GM12878 (cell line): ENCODE results near the gene PLB1. TPM values are rescaled to one million over a fixed set of nuclear protein-coding genes. Genes with fewer than 3 reads are reported as not detected.

Experiments
- ATAC-seq: fragments of 200-7000 bp; cut with Tn5 transposase; 3 replicates; pipeline ENCODE4 v1.9.1; 2020; ENCODE audit warnings: mild to moderate bottlenecking, moderate library complexity
- BruUV-seq: library from RNA; stranded (reverse); fragments of 400-500 nt; replicated peaks from 2 replicates; lab custom pipeline; 2021; lab: Mats Ljungman, UMichigan
- CTCF ChIA-PET: fragments of 300-600 bp; sonication (Branson Sonifier 250); formaldehyde crosslinking; extraction: SDS; loops from one replicate; lab custom pipeline; 2021; ENCODE audit warnings: inconsistent platforms; lab: Yijun Ruan, JAX
- POLR2A ChIA-PET: fragments of 350-600 bp; formaldehyde crosslinking; extraction: SDS; loops from one replicate; lab custom pipeline; 2021; ENCODE audit warnings: inconsistent platforms; lab: Charles Lee
- RAD21 ChIA-PET: fragments of 300-600 bp; sonication (Branson Sonifier 250); formaldehyde crosslinking; loops from one replicate; lab custom pipeline; 2023; ENCODE audit warnings: antibody characterized with exemption; ENCODE audit not compliant: unreplicated experiment; lab: Charles Lee
- SMC1A ChIA-PET: fragments of 300-600 bp; sonication (Branson Sonifier 250); formaldehyde crosslinking; loops from one replicate; lab custom pipeline; 2023; ENCODE audit not compliant: unreplicated experiment, uncharacterized antibody; lab: Charles Lee
- DNase-seq: peaks from one replicate; pipeline ENCODE4 v3.0.0-alpha.2; 2011; ENCODE audit warnings: low read depth, low spot score
- FAIRE-seq: peaks from 3 replicates; lab custom pipeline; 2011; peaks lifted over from hg19 to GRCh38; lab: Jason Lieb, UNC
- H2AFZ ChIP-seq: 2 replicates; pipeline ENCODE4 v1.6.0; 2011; ENCODE audit warnings: low read depth, low read length, control low read depth; ENCODE audit not compliant: control insufficient read depth
- H3K27ac ChIP-seq: 2 replicates; pipeline ENCODE4 v1.5.1; 2011; ENCODE audit warnings: control low read depth; ENCODE audit not compliant: control insufficient read depth, insufficient read depth
- H3K27me3 ChIP-seq, 2 experiments: replicated peaks in 1 of 2; 2 replicates each; pipeline versions ENCODE4 v1.6.0 to v1.6.1; 2011; ENCODE audit warnings: low read length in 1 of 2; ENCODE audit not compliant: control insufficient read depth in 2 of 2, insufficient read depth in 2 of 2
- H3K36me3 ChIP-seq, 2 experiments: 2 replicates each; pipeline ENCODE4 v1.5.1; 2011; ENCODE audit warnings: low read length in 1 of 2; ENCODE audit not compliant: control insufficient read depth in 2 of 2, insufficient read depth in 2 of 2
- H3K4me1 ChIP-seq: 2 replicates; pipeline ENCODE4 v1.6.1; 2011; ENCODE audit warnings: mild to moderate bottlenecking, low read length, moderate library complexity, mixed read lengths; ENCODE audit not compliant: control insufficient read depth, insufficient read depth
- H3K4me2 ChIP-seq: 2 replicates; pipeline ENCODE4 v1.6.0; 2011; ENCODE audit warnings: control low read depth; ENCODE audit not compliant: control insufficient read depth, insufficient read depth
- H3K4me3 ChIP-seq: fragments of 200-600 bp; sonication (generic); 2 replicates; pipeline ENCODE4 v1.5.1; 2016
- H3K79me2 ChIP-seq: 2 replicates; pipeline ENCODE4 v1.6.0; 2011; ENCODE audit warnings: low read length; ENCODE audit not compliant: control insufficient read depth, insufficient read depth
- H3K9ac ChIP-seq: 2 replicates; pipeline ENCODE4 v1.8.0; 2011; ENCODE audit warnings: low read length, control low read depth, mixed read lengths; ENCODE audit not compliant: control insufficient read depth, insufficient read depth
- H3K9me3 ChIP-seq: replicated peaks from 3 replicates; pipeline ENCODE4 v1.5.1; 2011; ENCODE audit warnings: mild to moderate bottlenecking, low read length; ENCODE audit not compliant: control insufficient read depth, insufficient read depth
- H4K20me1 ChIP-seq: 2 replicates; pipeline ENCODE4 v1.6.0; 2011; ENCODE audit not compliant: control insufficient read depth, insufficient read depth
- CBFB ChIP-seq: IDR thresholded peaks from 2 replicates; pipeline ENCODE4 v1.6.1; 2016; ENCODE audit warnings: antibody characterized with exemption, low read depth
- CHD1 ChIP-seq: IDR thresholded peaks from 2 replicates; pipeline ENCODE4 v1.6.1; 2012; ENCODE audit warnings: low read depth, low read length, improper control_type of control experiment
- ETV6 ChIP-seq, 2 experiments: fragments of 450-650 bp in 1 of 2; IDR thresholded peaks in 1 of 2; conservative IDR thresholded peaks in 1 of 2; 2 replicates each; pipeline ENCODE4 v1.6.1; 2014; ENCODE audit warnings: antibody characterized with exemption in 1 of 2, borderline replicate concordance in 1 of 2, low read depth in 1 of 2, mild to moderate bottlenecking in 1 of 2, moderate library complexity in 1 of 2
- GABPA ChIP-seq: IDR thresholded peaks from 2 replicates; pipeline ENCODE4 v1.6.1; 2014; ENCODE audit warnings: antibody characterized with exemption, low read depth, mild to moderate bottlenecking, inconsistent platforms
- GATAD2B ChIP-seq: fragments of 450-650 bp; conservative IDR thresholded peaks from 2 replicates; pipeline ENCODE4 v1.6.1; 2017; ENCODE audit warnings: low read depth, mild to moderate bottlenecking, moderate library complexity
- MLLT1 ChIP-seq: fragments of 450-650 bp; IDR thresholded peaks from 2 replicates; pipeline ENCODE4 v1.6.1; 2016; ENCODE audit warnings: mild to moderate bottlenecking
- MYB ChIP-seq: fragments of 150-350 bp; IDR thresholded peaks from 2 replicates; pipeline ENCODE4 v1.6.1; 2014; ENCODE audit warnings: mild to moderate bottlenecking, low read depth, low read length, borderline replicate concordance
- NR2F1 ChIP-seq: fragments of 450-650 bp; conservative IDR thresholded peaks from 2 replicates; pipeline ENCODE4 v1.6.1; 2017; ENCODE audit warnings: mild to moderate bottlenecking
- RB1 ChIP-seq: fragments of 450-650 bp; formaldehyde crosslinking; IDR thresholded peaks from 2 replicates; pipeline ENCODE4 v1.6.1; 2017; ENCODE audit warnings: mild to moderate bottlenecking, borderline replicate concordance
- RELA ChIP-seq: fragments of 450-650 bp; IDR thresholded peaks from 2 replicates; pipeline ENCODE4 v1.8.0; 2014; ENCODE audit warnings: borderline replicate concordance; ENCODE audit not compliant: partially characterized antibody
- SMAD1 ChIP-seq: fragments of 450-650 bp; IDR thresholded peaks from 2 replicates; pipeline ENCODE4 v1.6.1; 2018; ENCODE audit warnings: mild to moderate bottlenecking, low read depth; ENCODE audit not compliant: partially characterized antibody
- SMAD5 ChIP-seq: IDR thresholded peaks from 2 replicates; pipeline ENCODE4 v1.6.1; 2016; ENCODE audit warnings: antibody characterized with exemption, low read depth
- SMARCA5 ChIP-seq: fragments of 450-650 bp; IDR thresholded peaks from 2 replicates; pipeline ENCODE4 v1.6.1; 2017; ENCODE audit warnings: mild to moderate bottlenecking
- STAT3 ChIP-seq: IDR thresholded peaks from 2 replicates; pipeline ENCODE4 v1.6.1; 2011; ENCODE audit warnings: low read depth, low read length, improper control_type of control experiment
- SUPT20H ChIP-seq: IDR thresholded peaks from 2 replicates; pipeline ENCODE4 v1.6.1; 2011; ENCODE audit warnings: low read depth, mild to moderate bottlenecking, low read length, moderate library complexity, borderline replicate concordance; ENCODE audit not compliant: control insufficient read depth
- YBX1 ChIP-seq: fragments of 450-650 bp; IDR thresholded peaks from 2 replicates; pipeline ENCODE4 v1.6.1; 2016; ENCODE audit warnings: antibody characterized with exemption
- ZZZ3 ChIP-seq: IDR thresholded peaks from 2 replicates; pipeline ENCODE4 v1.6.1; 2011; ENCODE audit warnings: low read depth; ENCODE audit not compliant: control insufficient read depth, insufficient read length
- WGBS: methylation state at CpG from one replicate; pipeline ENCODE4 v1.1.6; 2016; ENCODE audit warnings: low lambda C conversion rate; ENCODE audit not compliant: insufficient replicate concordance, insufficient coverage; ENCODE audit errors: missing lambda C conversion rate; 5-methylcytosine and 5-hydroxymethylcytosine counted together
- in situ Hi-C: fragments of 300-500 bp; cut with MboI; formaldehyde crosslinking; loops from 9 replicates; pipeline ENCODE4 v1.14.3; 2018; ENCODE audit warnings: mixed read lengths
- intact Hi-C: fragments of 100-400 bp; cut with micrococcal nuclease; formaldehyde crosslinking; loops from one replicate; pipeline ENCODE4 v1.14.2; 2022; ENCODE audit not compliant: unreplicated experiment
- polyA plus RNA-seq, 11 experiments: library from polyadenylated mRNA; depleted of rRNA in 4 of 11; unstranded in 6 of 11; stranded (reverse) in 5 of 11; fragments of >200 nt; fragmentation: Nextera tagmentation in 4 of 11; fragmentation: Illumina TruSeq in 1 of 11; extraction: Ambion mirVana in 4 of 11; extraction: Trizol in 1 of 11; gene quantifications; 1 replicate in 1 of 11; 2 replicates in 10 of 11; pipeline versions ENCODE4 v1.2.1 to v1.2.3, GENCODE V29; 2011 to 2016; ENCODE audit warnings: inconsistent platforms in 2 of 11, missing spikeins in 2 of 11, low read depth in 1 of 11
- total RNA-seq, 4 experiments: library from RNA; depleted of rRNA in 3 of 4; stranded (reverse); fragments of >200 nt in 3 of 4; fragmentation: Illumina TruSeq in 1 of 4; extraction: Trizol in 1 of 4; gene quantifications; 2 replicates each; pipeline versions ENCODE4 v1.2.1 to v1.2.3, GENCODE V29; 2013 to 2021
- TF ChIP-seq, protein P1 (sequence below): fragments of 450-650 bp; IDR thresholded peaks from 2 replicates; pipeline ENCODE4 v1.6.1; 2018; ENCODE audit warnings: mild to moderate bottlenecking, low read depth, moderate library complexity; ENCODE audit not compliant: partially characterized antibody

Gene PLB1
- total and polyA plus RNA-seq, 10 of the 15 experiments (the other 5 are each of a cell fraction or from before 2014, with no cell fraction given), result 0.03 to 0.49 (median 0.28) TPM

DNA sequence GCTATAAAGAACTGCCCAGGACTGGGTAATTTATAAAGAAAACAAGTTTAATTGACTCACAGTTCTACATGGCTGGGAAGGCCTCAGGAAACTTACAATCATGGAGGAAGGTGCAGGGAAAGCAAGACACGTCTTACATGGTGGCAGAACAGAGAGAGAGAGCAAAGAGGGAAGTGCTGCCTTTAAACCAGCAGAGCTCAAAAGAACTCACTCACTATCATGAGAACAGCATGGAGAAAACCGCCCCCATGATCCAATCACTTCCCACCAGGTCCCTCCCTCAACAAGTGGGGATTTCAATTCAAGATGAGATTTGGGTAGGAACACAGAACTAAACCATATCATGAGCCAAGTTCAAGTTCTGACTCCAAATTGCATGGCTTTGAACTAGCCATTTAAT is 193.0 kb downstream of the PLB1 start:
- in situ Hi-C loops, result no loop called here
- SMC1A ChIA-PET, result interaction anchor here (1.5 kb wide), 1 partner anchor 18 kb away, joined by 3 read pairs; no protein-coding TSS in a partner anchor
- no peaks in the 10 kb centered on the region for H3K36me3 ChIP-seq
- TF ChIP-seq MLLT1 (no peak), RELA (no peak), SMAD1 (no peak), YBX1 (no peak), RB1 (no peak), STAT3 (no peak), CHD1 (no peak), ETV6 (conservative IDR thresholded peaks at IDR 0.05 in 1 of 2, IDR thresholded peaks at IDR 0.05 in 1 of 2; ENCODE audit: borderline replicate concordance in 1 of 2, low read depth in 1 of 2) (no peak), SMARCA5 (no peak), GABPA (no peak), NR2F1 (no peak), MYB (no peak), ZZZ3 (no peak), GATAD2B (no peak), CBFB (no peak), SMAD5 (no peak), SUPT20H (no peak)
- TF ChIP-seq, protein P1, sequence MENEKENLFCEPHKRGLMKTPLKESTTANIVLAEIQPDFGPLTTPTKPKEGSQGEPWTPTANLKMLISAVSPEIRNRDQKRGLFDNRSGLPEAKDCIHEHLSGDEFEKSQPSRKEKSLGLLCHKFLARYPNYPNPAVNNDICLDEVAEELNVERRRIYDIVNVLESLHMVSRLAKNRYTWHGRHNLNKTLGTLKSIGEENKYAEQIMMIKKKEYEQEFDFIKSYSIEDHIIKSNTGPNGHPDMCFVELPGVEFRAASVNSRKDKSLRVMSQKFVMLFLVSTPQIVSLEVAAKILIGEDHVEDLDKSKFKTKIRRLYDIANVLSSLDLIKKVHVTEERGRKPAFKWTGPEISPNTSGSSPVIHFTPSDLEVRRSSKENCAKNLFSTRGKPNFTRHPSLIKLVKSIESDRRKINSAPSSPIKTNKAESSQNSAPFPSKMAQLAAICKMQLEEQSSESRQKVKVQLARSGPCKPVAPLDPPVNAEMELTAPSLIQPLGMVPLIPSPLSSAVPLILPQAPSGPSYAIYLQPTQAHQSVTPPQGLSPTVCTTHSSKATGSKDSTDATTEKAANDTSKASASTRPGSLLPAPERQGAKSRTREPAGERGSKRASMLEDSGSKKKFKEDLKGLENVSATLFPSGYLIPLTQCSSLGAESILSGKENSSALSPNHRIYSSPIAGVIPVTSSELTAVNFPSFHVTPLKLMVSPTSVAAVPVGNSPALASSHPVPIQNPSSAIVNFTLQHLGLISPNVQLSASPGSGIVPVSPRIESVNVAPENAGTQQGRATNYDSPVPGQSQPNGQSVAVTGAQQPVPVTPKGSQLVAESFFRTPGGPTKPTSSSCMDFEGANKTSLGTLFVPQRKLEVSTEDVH, result no peak
- TF ChIP-seq, all 136 proteins: peak for 0
- Histone ChIP-seq H3K27me3 (no peaks in the 10 kb centered on the region), H3K4me2 (no peak overlapping the region), H3K4me3 (no peak overlapping the region), H3K4me1 (no peaks in the 10 kb centered on the region), H3K79me2 (no peaks in the 10 kb centered on the region), H4K20me1 (no peaks in the 10 kb centered on the region), H3K9me3 (no peaks in the 10 kb centered on the region), H3K9ac (no peak overlapping the region), H2AFZ (no peak overlapping the region), H3K27ac (no peak overlapping the region)
- POLR2A ChIA-PET, result no interaction called here
- intact Hi-C loops, result no loop called here
- no peak for ATAC-seq
- RAD21 ChIA-PET, result no interaction called here
- no peak for DNase-seq
- no peak for FAIRE-seq
- no TSS peak for BruUV-seq
- CTCF ChIA-PET, result interaction anchor here (1.9 kb wide), 1 partner anchor 94 kb away, joined by 4 read pairs; no protein-coding TSS in a partner anchor
- WGBS, result 30% methylated on average over 2 of the region's 2 CpGs
